Stimulated activated CD8-positive, alpha-beta memory T cell treated with anti-CD3 and anti-CD28 coated beads, Interleukin-2, amount 100 ng/mL, for 48 hours (primary cell): ENCODE data around the gene RSRC1.
A peak's percentile ranks its signal among the peaks of the same experiment; 100 is the strongest.
"Not testable (repeated sequence)": the region's sequence is repeated elsewhere in the genome, so short reads cannot be mapped to it uniquely, and the experiment has no call there.

Source experiments
- DNase-seq, 2 donors: peaks; one replicate each; pipeline ENCODE4 v3.0.0-alpha.2; 2020; ENCODE audit warnings: low read depth in 2 of 2

Gene RSRC1, protein sequence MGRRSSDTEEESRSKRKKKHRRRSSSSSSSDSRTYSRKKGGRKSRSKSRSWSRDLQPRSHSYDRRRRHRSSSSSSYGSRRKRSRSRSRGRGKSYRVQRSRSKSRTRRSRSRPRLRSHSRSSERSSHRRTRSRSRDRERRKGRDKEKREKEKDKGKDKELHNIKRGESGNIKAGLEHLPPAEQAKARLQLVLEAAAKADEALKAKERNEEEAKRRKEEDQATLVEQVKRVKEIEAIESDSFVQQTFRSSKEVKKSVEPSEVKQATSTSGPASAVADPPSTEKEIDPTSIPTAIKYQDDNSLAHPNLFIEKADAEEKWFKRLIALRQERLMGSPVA

DNA sequence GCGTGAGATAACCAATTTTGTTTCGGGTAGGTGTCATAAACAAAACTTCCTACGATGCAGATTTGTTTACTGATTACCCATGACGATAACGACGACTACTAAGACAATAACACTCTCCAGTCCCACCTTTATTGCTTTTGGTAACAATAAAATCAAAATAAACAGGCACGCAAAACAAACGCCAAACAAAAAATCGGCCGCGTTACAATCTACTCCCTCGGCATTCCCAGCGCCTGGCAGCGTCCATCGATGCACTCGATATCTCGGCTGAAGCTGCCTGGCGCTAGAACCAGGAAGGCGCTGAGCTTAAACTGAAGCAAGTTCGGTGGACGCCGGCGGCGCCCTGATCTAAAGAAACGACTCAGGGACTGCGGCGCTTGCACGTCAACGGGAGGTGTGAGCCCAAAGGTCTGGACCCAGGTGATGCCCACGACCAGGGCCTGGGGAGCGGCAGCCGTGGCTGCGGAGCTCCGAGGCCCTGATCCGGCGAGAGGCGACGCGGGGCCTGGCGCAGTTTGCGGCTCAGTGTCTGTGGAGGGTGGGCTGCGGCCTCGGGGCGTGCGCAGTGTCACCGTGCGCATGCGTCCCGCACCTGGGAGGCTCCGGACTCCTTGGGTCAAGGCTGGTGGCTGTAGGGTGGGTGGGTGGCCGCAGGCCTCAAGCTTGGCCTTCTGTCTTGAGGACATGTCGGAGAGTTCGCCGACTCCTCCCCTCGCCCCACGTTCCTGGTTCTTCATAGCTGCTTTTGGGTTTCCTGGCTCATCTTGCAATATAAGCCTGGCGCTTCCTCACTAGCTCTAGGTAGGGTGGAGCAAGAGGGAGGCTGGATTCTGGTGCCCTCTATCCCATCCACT is at the start of gene RSRC1:
Gene RSRC1, plus strand, starts transcription at position 286 of the 854 bp plus-strand sequence. CDS start 12,016 bp downstream, outside the sequence.
- peak; percentile 59 to 66 for DNase-seq

DNA sequence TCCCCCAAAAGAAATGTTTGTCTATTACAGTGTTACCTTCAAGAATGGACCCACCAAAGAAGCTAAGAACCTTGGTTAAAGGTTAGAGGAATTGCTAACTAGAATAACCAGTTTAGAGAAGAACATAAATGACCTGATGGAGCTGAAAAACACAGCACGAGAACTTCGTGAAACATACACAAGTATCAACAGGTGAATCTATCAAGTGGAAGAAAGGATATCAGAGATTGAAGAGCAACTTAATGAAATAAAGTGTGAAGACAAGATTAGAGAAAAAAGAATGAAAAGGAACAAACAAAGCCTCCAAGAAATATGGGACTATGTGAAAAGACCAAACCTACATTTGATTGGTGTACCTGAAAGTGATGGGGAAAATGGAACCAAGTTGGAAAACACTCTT is 44.3 kb upstream of the RSRC1 start:
- not testable (repeated sequence) for DNase-seq

DNA sequence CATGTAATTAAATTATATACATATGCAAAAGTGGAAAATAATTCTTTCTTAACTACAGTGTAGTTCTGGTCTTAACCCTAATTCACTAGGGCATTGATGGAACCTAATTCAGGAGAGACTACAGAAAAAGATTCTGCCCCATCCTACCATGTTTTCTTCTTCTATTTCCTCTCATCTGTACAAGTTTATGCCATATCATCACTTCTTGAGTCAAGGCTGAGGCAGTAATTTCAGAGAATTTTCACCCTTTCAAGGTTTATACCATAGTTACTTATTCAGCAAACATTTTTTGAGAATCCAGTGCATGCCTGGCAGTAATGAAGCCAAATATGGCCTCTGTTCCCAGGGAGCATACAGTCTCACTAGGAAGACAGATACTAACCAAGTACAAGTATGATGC is 37.1 kb upstream of the RSRC1 start:
- DNase-seq = no peak

DNA sequence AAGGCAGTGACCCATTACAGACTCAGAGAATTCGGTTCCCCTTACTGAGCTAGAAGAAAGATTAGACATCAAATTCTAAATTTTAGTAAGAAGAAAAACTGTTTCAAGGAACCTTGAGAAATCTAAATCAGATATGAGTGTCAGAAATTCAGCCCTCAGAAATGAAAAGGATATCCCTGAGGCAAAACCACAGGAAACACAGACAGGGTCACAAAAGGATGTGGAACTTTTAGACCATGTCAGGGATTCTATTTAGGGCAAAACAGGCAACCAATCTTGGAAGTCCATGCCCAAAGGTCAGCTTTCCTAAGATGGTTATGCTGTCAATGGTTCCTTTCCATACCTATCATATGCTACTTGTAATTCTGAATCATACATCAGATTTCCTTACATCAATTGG is 35.3 kb upstream of the RSRC1 start:
- no peak for DNase-seq

DNA sequence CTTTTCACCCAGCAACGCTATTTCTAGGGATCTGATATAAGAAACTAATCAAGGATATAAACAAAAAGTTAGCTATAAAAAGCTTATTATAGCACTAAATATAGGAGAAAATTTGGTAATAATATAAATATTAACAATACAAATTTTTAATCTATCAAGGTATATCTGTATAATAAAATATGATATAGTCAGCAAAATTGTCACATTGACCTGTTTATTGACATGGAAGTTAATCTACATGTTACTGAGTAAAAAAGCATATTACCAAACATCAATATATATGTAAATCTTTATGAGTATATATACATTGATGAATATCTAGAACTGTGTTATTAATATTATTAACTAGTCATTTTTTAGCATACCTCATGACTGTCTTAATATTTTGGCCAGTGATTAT is 30.3 kb upstream of the RSRC1 start:
- no peak for DNase-seq

DNA sequence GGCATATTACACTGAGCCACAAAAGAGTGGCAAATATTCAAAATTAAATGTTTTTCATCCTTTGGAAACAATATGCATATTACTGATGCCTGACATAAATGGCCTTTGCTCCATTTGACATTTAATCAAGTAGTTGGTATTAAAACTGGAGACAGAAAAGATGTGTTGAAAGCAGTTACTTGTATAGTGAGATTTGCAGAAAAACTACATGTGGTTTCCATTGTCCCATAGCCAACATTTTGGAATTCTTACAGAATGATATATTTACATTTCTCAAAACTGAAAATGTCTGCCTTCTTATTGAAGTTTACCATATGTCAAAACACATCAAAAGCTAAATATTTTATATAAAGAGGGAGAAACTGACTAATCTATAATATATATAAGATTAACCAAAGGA is 25.2 kb upstream of the RSRC1 start:
- DNase-seq = no peak

DNA sequence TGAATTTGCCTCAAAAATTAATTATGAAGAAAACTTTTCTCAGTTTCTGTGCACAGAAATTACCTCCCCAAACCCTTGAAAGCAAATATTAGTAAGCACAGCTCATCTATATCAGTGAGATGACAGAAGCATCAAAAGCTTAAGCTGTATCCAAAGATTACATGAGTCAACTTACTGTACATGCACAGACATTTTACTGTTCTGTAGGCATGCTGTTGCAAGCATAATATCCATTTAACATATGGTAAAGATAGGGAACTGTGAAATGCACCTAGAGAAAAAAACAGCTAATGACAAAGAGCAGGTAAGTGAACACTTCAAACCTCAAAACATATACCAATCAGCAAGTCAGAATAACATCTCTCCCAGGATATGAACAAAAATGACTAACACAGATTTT is 24.5 kb upstream of the RSRC1 start:
- DNase-seq = no peak

DNA sequence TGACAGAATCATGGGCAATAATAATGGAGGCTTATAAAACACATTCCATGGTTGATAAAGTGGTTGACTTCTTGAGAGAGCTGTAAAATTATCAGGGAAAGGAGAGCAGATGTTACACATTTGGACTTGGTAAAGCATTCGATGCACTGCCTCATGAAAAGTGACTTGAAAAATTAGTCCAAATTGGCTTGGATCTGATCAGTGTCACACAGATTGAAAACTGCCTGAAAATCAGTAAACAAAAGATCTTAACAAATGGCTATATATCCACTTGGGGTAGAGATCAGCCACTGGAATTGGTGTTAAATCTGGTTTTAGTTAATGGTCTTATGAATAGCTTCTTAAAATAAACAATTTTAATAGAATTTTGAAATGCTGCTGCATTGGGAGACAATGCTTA is 24.0 kb upstream of the RSRC1 start:
- DNase-seq = no peak

DNA sequence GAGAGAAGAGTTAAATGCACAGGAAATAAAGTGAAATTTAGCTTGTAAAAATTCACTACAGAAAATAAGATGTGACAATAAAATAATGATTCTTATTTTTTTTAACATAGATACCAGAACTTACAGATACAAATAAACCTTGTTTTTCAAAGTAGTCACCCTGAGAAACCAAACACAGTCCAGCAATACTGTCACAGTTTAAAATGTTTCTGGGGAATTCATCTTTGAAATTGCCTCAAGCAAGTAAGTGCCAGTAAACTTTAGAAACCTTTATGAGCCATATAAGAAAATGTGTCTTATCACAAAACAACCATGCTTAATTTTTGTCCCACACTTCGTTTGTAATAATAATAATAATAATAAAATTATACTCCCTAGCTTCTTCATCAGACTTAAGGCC is 23.5 kb upstream of the RSRC1 start:
- no peak for DNase-seq

DNA sequence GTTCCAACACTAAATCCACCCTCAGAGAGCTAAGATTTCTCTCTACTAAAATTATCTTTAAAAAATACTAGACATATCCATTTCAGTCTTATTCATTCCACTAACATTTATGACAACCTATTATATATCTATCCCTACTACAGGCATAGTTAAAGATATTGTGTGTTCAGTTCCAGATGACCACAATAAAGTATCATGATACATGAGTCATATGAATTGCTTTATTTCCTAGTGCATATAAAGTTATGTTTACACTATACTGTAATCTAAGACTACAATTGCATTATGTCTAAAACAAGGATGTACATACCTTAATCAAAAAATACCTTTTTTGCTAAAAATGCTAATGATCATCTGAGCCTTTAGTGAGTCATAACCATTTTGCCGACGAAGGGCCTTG is 23.1 kb upstream of the RSRC1 start:
- no peak for DNase-seq

DNA sequence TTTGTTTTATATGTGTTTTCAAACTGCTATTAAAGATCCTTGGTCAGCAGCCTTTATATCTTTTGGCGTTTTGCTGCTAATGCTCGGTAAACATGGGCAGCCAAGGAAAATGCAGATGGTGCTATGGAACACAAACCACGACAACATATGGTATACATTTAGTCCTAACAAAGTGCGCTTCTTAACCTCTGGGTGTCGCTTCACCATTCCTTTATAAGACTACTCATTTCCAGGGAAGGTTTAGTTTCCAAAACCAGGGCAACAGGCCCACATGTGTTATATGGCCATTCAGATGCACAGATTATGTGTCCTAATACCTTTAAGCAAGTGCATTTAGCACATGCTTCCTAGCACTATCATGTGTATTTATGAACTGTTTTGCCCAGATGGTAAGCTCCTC is 18.4 kb upstream of the RSRC1 start:
- no peak for DNase-seq

DNA sequence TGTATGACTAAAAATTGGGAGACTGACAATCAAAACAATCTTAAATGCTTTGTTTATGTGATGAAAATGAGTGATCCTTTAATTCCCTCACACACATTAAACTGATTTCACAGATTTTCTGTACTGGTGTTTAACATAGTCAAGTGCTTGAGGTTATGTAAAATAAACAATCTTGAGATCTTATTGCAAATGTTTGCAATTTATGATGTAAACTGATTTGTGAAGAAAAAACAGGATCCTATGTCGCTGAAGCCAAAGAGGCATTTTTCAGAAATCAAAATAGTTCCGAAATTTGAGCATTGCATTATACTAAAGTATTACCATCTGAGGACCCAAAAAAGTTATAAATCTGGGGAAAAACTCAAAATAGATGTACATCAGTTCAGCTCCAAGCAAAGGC is 16.4 kb upstream of the RSRC1 start:
- DNase-seq = no peak

DNA sequence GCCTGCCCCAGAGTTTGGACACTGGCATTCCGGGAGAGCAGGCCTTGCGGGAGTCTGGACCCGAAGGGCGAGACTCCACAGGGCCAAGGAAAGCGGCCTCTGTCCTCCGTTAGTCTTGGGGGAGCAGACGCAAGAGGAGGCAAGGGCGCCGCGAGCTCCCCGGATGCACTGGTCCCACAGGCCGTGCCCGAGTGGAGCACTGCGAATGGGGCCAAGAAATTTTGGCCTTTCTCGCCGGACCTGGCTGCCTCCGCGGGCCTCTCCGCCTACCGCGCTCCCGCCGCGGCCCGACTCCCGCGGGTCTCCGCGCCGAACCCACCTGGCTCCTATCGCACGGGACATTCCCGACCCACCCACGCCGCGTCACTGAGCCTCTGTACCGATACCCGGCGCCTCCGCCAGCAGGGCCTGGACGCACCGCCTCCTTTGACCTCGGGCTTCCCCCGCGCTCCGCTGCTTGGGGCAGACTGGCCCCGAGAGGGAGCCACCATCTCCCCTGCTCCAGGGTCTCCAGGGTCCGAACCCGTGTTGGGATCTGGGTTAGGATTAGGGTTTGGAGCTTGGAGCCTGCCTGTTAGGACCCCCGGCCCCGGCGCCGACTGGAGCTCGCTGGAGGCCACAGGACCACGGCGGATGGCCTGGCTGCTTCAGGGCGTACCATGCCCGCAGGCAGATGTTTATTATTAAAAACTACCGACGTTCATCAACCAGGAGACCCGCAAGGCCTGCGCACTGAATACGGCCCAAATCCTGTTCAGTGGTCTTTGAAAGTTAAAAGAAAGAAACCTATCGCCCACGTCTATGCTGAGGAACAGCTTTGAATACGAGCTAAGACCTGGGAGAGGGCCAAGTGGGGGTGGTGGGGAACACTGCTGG is 15.4 kb upstream of the RSRC1 start:
- no peak for DNase-seq

DNA sequence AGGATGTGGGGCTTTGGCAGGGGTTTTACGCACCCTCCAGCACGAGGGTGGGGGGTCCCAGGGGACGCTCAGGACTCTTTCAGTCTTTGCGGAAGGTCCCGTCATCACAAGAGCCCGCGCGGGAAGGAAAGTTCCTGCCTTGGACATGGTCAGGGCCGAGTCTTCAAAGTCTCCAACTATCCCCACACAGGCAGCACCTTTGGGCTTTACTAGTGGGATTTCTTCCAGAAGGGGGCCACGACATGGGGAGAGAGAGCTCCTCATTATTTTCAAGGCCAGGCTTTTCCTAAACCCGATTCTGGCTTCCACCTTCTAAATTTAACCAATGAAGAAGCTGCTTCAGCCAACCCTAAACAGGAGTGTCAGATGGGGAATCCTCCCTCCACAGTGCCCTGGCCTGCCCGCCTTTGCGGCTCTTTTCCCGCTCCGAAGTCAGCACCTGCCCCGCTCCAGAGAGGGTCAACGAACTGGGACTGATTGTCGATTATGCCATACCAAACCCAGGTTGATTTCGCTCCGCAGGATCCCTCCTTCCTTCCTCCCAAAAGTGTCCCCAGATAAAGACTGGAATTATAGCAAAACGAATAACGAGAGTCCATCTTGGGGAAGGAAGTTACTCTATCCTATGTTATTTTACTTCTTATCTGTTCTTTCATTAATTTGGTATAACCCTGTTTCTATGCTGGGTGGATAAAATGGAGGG is 14.6 kb upstream of the RSRC1 start:
- DNase-seq = no peak

DNA sequence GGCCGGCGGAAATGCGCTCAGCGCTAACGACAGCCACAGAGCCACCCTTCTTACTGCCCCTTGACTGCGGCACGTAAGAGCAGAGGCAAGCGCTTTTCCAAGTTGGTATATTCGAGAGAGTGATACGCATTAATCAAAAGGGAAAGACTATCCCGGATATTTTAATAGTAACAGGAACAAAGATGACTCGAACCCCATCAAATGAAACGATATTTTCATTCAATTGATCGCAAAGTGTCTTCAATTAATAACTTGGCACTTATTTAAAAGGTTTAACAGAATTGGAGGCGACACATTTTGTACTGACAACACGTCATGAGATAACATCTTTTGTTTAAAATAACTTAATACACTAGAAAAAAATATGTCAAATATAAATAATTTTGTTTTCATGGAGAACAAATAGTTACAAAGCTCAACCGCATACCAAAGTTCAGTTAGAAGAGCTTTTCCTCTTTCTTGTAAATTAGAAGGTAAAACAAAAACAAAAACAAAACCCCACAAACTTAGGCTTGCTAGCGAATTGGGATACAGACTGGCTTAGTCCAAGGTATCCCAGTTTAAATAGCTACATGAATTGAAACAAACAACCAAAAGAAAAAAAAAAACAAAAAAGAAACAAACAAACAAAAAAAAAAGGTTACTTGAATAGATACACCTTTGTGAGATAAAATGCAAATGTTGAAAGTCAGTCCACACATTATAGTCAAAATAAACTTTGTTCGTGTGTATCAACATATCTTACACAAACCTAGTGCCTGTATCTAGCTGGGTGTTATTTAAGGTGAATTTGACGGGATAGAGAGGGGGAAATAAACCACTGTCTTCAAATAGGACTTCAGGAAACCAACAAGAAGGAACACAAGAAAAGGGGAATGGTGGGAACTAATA is 13.8 kb upstream of the RSRC1 start:
- DNase-seq = no peak

DNA sequence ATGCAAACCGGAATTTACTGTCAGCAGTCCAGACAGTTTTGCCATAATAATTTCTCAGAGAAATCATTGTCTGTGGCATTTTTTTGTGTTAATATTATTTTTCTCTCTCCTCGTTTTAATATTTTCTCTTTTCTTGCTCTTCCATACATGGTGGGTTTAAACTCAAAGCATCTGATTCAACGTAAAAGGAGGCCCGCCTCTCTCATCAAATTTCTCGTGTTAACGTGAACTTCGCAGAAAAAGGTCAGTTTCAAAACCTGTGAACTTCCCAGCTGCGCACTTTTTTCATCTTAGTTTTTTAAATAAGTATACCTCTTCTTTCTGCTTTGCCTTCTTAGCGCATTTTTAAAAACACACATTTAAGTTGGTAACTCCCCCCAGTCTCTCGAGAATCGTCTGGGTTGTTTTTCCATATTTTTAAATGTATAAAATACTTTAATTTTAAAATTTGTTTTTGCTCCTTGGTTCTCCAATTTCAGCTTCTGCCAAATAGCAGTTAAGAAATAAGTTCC is 12.8 kb upstream of the RSRC1 start:
- DNase-seq = no peak

DNA sequence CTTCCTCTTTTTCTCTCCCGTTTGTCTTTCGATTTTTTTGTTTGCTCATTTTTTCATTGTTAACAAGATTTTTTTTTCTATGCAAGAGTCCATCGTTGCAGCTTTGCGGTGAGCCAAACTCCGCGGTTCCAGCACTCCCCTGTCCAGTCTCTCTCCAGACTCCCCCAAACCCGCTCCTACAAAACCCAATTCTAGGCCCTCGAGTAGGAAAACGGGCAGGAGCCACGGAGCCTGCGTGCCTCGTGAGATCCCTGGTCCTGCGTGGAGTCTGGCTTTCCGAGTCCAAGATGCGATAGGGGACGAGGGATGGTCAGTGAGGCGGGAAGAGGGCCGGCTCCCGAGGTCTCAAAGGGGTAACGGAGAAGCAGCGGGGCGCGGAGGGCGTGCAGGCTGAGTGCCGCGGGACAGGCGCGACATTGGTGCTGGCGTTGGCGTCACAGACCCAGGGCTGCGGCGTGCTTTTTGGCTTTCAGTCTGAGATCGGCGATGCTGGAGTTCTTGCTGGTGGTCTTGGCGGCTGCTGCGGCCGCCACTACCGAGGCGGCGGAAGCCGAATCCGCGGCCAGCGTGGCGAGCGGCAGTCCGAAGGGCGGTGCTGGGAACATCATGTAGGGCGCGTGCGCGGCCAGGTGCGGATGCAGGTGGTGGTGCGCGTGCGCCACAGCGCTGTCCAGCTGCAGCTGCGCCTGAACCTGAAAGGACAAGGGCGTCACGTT is 12.1 kb upstream of the RSRC1 start:
- DNase-seq = peak; percentile 48 to 62

DNA sequence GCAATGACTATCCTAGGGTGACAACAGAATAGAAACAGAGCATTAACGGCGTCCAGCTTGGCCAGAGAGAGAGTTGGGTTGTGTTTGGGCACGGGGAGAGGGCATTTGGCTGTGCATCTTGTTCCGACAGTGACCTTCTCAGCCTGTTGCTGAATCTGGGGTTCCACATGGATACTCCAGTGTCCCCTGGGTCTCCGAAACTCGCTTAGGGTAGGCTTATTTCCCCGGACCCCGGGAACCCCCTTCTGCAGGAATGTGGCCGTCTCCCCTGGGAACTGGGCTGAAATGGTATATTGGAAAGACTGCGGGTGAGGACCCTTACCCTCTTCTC is 11.6 kb upstream of the RSRC1 start:
- no peak for DNase-seq

DNA sequence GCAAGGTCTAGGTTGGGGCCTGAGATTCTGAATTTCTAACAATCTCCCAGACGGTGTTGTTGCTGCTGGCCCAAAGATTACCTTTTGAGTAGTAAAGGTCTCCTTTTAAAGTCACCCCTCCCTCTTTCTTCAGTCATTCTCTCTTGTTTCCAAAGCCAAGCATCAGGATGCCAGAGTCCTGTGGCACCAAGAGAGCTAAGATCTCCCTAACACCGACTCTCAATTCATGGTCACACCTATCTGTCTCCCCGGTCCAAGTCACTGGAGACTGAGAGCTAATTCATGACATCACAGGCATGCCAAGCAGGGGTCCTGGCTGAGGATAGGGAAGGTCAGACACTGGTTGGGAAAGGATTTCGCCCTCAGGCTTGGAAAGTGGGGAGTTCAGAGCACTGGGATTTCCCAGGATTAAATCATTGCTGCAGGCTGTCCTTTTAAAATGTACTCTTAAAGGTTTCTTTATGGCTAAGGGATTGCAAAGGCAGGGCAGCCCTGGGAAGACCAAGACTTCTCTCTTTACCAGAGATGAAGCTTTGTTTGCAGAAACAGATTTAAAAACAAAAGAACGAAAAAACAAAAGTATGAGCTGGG is 11.0 kb upstream of the RSRC1 start:
- DNase-seq = no peak
